HepG2 (cell line): ENCODE results near the gene TNFAIP1. TPM values are rescaled to one million over a fixed set of nuclear protein-coding genes. Genes with fewer than 3 reads are reported as not detected.

ENCODE experiments used
- CENPX ChIP-seq: sonication (generic); formaldehyde crosslinking; IDR thresholded peaks from 2 replicates; pipeline ENCODE4 v1.9.0; 2021; ENCODE audit warnings: mild to moderate bottlenecking, missing genetic modification reagents, moderate library complexity
- E2F2 ChIP-seq: sonication (generic); formaldehyde crosslinking; IDR thresholded peaks from 2 replicates; pipeline ENCODE4 v1.4.0; 2020; ENCODE audit warnings: missing genetic modification reagents, borderline replicate concordance
- GABPA ChIP-seq, 2 experiments: IDR thresholded peaks; 2 replicates each; pipeline ENCODE4 v1.6.1; 2011 to 2016; ENCODE audit warnings: low read depth in 2 of 2, low read length in 1 of 2, missing biosample characterization in 1 of 2, missing genetic modification characterization in 1 of 2
- KDM5B ChIP-seq: sonication (generic); formaldehyde crosslinking; IDR thresholded peaks from 2 replicates; pipeline ENCODE4 v1.4.0; 2020; ENCODE audit warnings: missing genetic modification reagents, mild to moderate bottlenecking, borderline replicate concordance
- MIXL1 ChIP-seq: IDR thresholded peaks from 2 replicates; pipeline ENCODE4 v1.6.1; 2016
- MXI1 ChIP-seq: IDR thresholded peaks from 3 replicates; pipeline ENCODE4 v1.6.1; 2012; ENCODE audit warnings: low read depth, low read length, inconsistent platforms, borderline replicate concordance
- NFE2L2 ChIP-seq: fragments of 150-350 bp; IDR thresholded peaks from 2 replicates; pipeline ENCODE4 v1.6.1; 2014; ENCODE audit warnings: low read length
- SRSF1 ChIP-seq: fragments of 200-400 bp; formaldehyde crosslinking; optimal IDR thresholded peaks from 2 replicates; pipeline ENCODE3; 2017; ENCODE audit warnings: mild to moderate bottlenecking, low read depth, low read length, moderate library complexity
- SRSF9 ChIP-seq: fragments of 200-400 bp; formaldehyde crosslinking; IDR thresholded peaks from 2 replicates; pipeline ENCODE4 v1.6.1; 2018; ENCODE audit warnings: borderline replicate concordance, mild to moderate bottlenecking, low read depth, low read length; ENCODE audit not compliant: insufficient read depth, poor library complexity, severe bottlenecking
- TBL1XR1 ChIP-seq: fragments of 150-350 bp; IDR thresholded peaks from 2 replicates; pipeline ENCODE4 v1.6.1; 2014; ENCODE audit warnings: borderline replicate concordance, low read length; ENCODE audit not compliant: partially characterized antibody
- TIGD3 ChIP-seq: sonication (generic); formaldehyde crosslinking; IDR thresholded peaks from 2 replicates; pipeline ENCODE4 v1.5.1; 2020; ENCODE audit warnings: mild to moderate bottlenecking, missing genetic modification reagents, borderline replicate concordance
- ZBTB20 ChIP-seq: sonication (generic); formaldehyde crosslinking; IDR thresholded peaks from 2 replicates; pipeline ENCODE4 v1.8.1; 2023; ENCODE audit warnings: missing genetic modification reagents, low read depth, mild to moderate bottlenecking, borderline replicate concordance
- ZBTB42 ChIP-seq: sonication (generic); formaldehyde crosslinking; IDR thresholded peaks from 2 replicates; pipeline ENCODE4 v1.5.0; 2020; ENCODE audit warnings: mild to moderate bottlenecking, missing genetic modification reagents
- ZNF12 ChIP-seq: sonication (generic); formaldehyde crosslinking; IDR thresholded peaks from 2 replicates; pipeline ENCODE4 v1.5.0; 2020; ENCODE audit warnings: missing genetic modification reagents
- ZNF276 ChIP-seq: sonication (generic); formaldehyde crosslinking; IDR thresholded peaks from 2 replicates; pipeline ENCODE4 v1.4.0; 2020; ENCODE audit warnings: mild to moderate bottlenecking, low read depth, missing genetic modification reagents
- ZNF292 ChIP-seq: sonication (generic); formaldehyde crosslinking; IDR thresholded peaks from 2 replicates; pipeline ENCODE4 v1.8.1; 2022; ENCODE audit warnings: mild to moderate bottlenecking, low read depth, missing genetic modification reagents, borderline replicate concordance
- ZNF343 ChIP-seq: sonication (generic); formaldehyde crosslinking; IDR thresholded peaks from 2 replicates; pipeline ENCODE4 v1.4.0; 2020; ENCODE audit warnings: mild to moderate bottlenecking, missing genetic modification reagents
- ZNF431 ChIP-seq: sonication (generic); formaldehyde crosslinking; IDR thresholded peaks from 2 replicates; pipeline ENCODE4 v1.9.0; 2022; ENCODE audit warnings: missing genetic modification reagents, low read depth, mild to moderate bottlenecking, borderline replicate concordance
- ZNF543 ChIP-seq: sonication (generic); formaldehyde crosslinking; IDR thresholded peaks from 2 replicates; pipeline ENCODE4 v1.4.0; 2020; ENCODE audit warnings: mild to moderate bottlenecking, missing genetic modification reagents
- ZNF564 ChIP-seq: sonication (generic); formaldehyde crosslinking; IDR thresholded peaks from 2 replicates; pipeline ENCODE4 v1.8.1; 2023; ENCODE audit warnings: mild to moderate bottlenecking, missing genetic modification reagents
- ZNF619 ChIP-seq: sonication (generic); formaldehyde crosslinking; IDR thresholded peaks from 2 replicates; pipeline ENCODE4 v1.4.0; 2020; ENCODE audit warnings: mild to moderate bottlenecking, missing genetic modification reagents
- ZNF772 ChIP-seq: sonication (generic); formaldehyde crosslinking; IDR thresholded peaks from 2 replicates; pipeline ENCODE4 v1.5.0; 2020; ENCODE audit warnings: mild to moderate bottlenecking, missing genetic modification reagents
- ZSCAN21 ChIP-seq: sonication (generic); formaldehyde crosslinking; IDR thresholded peaks from 2 replicates; pipeline ENCODE4 v1.8.0; 2022; ENCODE audit warnings: mild to moderate bottlenecking, missing genetic modification reagents, moderate library complexity, borderline replicate concordance
- polyA plus RNA-seq, 8 experiments: library from polyadenylated mRNA; depleted of rRNA in 3 of 8; stranded (reverse) in 7 of 8; unstranded in 1 of 8; fragments of >200 nt; fragmentation: Illumina TruSeq in 4 of 8; extraction: Trizol in 4 of 8; gene quantifications; 2 replicates each; pipeline versions ENCODE4 v1.2.1 to v1.2.3, GENCODE V29; 2011 to 2016; ENCODE audit warnings: low read depth in 4 of 8, missing spikeins in 1 of 8, mixed read lengths in 1 of 8; ENCODE audit not compliant: insufficient read depth in 1 of 8
- total RNA-seq, 5 experiments: library from RNA; depleted of rRNA; stranded (reverse); fragments of >200 nt; fragmentation: Illumina TruSeq; extraction: Trizol; gene quantifications; 2 replicates each; pipeline ENCODE4 v1.2.3, GENCODE V29; 2016; ENCODE audit warnings: low read depth in 1 of 5
- TF ChIP-seq, protein P1 (sequence below): sonication (generic); formaldehyde crosslinking; IDR thresholded peaks from 2 replicates; pipeline ENCODE4 v1.4.0; 2020; ENCODE audit warnings: missing genetic modification reagents

TNFAIP1 gene
- total and polyA plus RNA-seq, 2 of the 13 experiments (the other 11 are each of a cell fraction or from before 2014, with no cell fraction given), result 17.5 to 40.6 TPM

GRCh38 chr17:28371245-28372202 lies 36.0 kb downstream of the TNFAIP1 start, which contains the start of gene SARM1 (continued):
- 0 out of 2 replicates have a peak, but pooled peaks have one; percentile 47 for TF ChIP-seq ZNF543 (CRISPR knock-in tag)
- no peak for TF ChIP-seq NFE2L2
- no peak for TF ChIP-seq TIGD3 (CRISPR knock-in tag)
- TF ChIP-seq CENPX (CRISPR knock-in tag), result no peak
- no peak for TF ChIP-seq TBL1XR1
- no peak for TF ChIP-seq E2F2 (CRISPR knock-in tag)
- TF ChIP-seq SRSF1, result no peak
- TF ChIP-seq ZNF431 (CRISPR knock-in tag), result no peak
- no peak for TF ChIP-seq ZBTB42 (CRISPR knock-in tag)
- TF ChIP-seq ZNF564 (CRISPR knock-in tag), result no peak
- TF ChIP-seq ZNF772, result no peak
- no peak for TF ChIP-seq SRSF9
- no peak for TF ChIP-seq KDM5B (CRISPR knock-in tag)
- no peak for TF ChIP-seq MIXL1 (CRISPR knock-in tag)
- no peak for TF ChIP-seq ZSCAN21 (CRISPR knock-in tag)
- TF ChIP-seq ZNF343 (CRISPR knock-in tag), result no peak
- TF ChIP-seq ZBTB20 (CRISPR knock-in tag), result no peak
- no peak for TF ChIP-seq ZNF292 (CRISPR knock-in tag)
- no peak for TF ChIP-seq ZNF276
- TF ChIP-seq ZNF12 (CRISPR knock-in tag), result no peak
- peak; percentile 41; the same call in 1 of the 3 replicates for TF ChIP-seq MXI1
- TF ChIP-seq, protein P1, sequence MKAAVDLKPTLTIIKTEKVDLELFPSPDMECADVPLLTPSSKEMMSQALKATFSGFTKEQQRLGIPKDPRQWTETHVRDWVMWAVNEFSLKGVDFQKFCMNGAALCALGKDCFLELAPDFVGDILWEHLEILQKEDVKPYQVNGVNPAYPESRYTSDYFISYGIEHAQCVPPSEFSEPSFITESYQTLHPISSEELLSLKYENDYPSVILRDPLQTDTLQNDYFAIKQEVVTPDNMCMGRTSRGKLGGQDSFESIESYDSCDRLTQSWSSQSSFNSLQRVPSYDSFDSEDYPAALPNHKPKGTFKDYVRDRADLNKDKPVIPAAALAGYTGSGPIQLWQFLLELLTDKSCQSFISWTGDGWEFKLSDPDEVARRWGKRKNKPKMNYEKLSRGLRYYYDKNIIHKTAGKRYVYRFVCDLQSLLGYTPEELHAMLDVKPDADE, result no peak
- TF ChIP-seq GABPA (IDR thresholded peaks at IDR 0.05; ENCODE audit: low read depth, low read length), result no peak
- no peak for TF ChIP-seq GABPA (CRISPR knock-in tag; IDR thresholded peaks at IDR 0.05; ENCODE audit: low read depth)
- 0 out of 2 replicates have a peak, but pooled peaks have one; percentile 53 for TF ChIP-seq ZNF619 (CRISPR knock-in tag)
